ENCODE measurements around the gene PLEKHA8. TPM values are rescaled to one million over a fixed set of nuclear protein-coding genes. Genes with fewer than 3 reads are reported as not detected.

Gene PLEKHA8
- total RNA-seq, 4 donors from 2014 or later = 9.9 to 30.1 (median 15.2) TPM

DNA sequence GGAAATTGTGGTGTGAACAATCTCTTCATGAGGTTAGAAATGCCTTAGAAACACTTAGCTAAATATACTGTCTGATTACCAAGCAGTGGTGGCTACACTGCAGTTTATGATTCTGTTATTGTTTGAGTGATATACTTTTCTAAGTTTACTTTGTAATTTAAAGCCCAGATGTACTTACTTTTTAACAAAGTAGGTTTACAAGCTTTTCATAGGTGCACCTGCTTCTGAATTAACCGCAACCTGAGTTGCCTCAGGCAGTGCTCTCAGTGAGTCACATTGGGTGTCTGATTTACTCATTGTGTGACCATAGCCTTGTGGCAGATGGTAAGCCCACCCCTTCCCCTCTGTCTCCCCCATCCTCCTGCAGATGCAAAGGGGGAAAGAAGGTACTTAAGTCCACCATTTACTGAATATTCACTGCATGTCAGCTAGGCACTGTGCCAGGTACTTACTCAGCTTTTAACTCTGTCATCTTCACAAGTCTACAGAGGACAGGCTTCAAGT is 115.6 kb downstream of the PLEKHA8 start:
- H3K27ac ChIP-seq = no peak overlapping the region
- DNase-seq = no peak

DNA sequence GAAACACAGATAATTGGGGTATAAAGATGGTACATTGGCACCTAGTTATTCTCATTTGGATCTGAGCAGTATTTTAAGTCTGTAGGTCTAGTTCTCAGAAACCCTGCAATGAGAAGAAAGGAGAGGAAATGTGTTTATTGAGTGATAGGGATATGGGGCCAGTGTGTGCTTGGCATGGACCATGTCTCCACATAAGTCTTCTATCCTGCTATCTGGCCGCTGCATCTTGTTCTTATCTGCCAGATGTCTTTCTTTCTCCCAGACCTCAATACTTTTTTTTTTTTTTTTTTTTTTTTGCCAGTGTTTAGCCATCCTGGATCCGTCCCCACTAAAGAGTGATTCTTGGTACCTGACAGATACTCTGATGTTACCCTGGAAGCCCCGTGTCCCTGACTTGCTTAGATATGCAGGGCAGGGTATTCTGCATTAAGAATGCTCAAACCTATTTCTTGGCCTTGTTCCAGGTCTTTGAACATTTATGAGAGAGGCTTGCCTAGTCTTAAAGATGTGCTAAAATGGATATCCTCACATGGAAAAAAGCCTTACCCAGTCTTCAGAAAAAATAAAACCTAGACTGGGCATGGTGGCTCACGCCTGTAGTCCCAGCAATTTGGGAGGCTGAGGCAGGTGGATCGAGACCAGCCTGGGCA is 116.6 kb downstream of the PLEKHA8 start:
- Histone ChIP-seq H3K4me1 (peaks cover 0 to 12% (median 0%) of the 10 kb centered on the region in 4 donors), H3K27ac (no peak overlapping the region), H3K9me3 (no peaks in the 10 kb centered on the region), H3K36me3 (no peaks in the 10 kb centered on the region), H3K27me3 (no peaks in the 10 kb centered on the region), H3K4me3 (no peak overlapping the region)
- no peak for DNase-seq
- TF ChIP-seq POLR2A (IDR thresholded peaks at IDR 0.05) = no peak
- TF ChIP-seq, protein P1, sequence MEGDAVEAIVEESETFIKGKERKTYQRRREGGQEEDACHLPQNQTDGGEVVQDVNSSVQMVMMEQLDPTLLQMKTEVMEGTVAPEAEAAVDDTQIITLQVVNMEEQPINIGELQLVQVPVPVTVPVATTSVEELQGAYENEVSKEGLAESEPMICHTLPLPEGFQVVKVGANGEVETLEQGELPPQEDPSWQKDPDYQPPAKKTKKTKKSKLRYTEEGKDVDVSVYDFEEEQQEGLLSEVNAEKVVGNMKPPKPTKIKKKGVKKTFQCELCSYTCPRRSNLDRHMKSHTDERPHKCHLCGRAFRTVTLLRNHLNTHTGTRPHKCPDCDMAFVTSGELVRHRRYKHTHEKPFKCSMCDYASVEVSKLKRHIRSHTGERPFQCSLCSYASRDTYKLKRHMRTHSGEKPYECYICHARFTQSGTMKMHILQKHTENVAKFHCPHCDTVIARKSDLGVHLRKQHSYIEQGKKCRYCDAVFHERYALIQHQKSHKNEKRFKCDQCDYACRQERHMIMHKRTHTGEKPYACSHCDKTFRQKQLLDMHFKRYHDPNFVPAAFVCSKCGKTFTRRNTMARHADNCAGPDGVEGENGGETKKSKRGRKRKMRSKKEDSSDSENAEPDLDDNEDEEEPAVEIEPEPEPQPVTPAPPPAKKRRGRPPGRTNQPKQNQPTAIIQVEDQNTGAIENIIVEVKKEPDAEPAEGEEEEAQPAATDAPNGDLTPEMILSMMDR (IDR thresholded peaks at IDR 0.05) = no peak

More for the DNA sequence above, 115.6 kb downstream of the PLEKHA8 start:
- no peaks in the 10 kb centered on the region for H3K27me3 ChIP-seq
- H3K4me1 ChIP-seq = peaks cover 0 to 14% (median 0%) of the 10 kb centered on the region in 4 donors
- TF ChIP-seq, protein P1 (IDR thresholded peaks at IDR 0.05) = no peak
- TF ChIP-seq POLR2A (IDR thresholded peaks at IDR 0.05) = no peak
- no peak overlapping the region for H3K4me3 ChIP-seq
- no peaks in the 10 kb centered on the region for H3K36me3 ChIP-seq
- H3K9me3 ChIP-seq = no peaks in the 10 kb centered on the region

DNA sequence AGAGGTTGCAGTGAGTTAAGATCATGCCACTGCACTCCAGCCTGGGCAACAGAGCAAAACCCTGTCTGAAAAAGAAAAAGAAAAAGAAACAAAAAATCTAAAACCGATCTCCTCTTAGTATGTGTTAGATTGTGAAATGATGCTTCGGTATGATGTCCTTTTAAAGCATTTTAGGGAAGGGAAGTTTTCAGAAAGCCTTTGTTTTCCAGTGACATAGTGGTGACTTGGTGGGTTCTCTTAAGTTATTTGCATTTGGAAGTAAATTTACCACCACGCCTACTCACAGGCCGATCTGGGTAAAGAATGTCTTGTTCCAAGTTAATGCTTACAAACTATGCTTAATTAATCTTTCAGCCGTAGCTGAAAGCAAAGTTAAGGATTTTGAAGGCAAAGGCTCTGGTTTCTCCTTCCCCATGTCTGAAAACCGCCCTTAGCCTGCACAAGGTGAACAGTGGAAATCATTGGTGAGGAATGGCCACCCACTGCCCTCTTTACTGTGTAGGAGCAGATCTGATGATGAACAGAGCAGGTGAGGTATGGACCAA is 117.3 kb downstream of the PLEKHA8 start:
- Histone ChIP-seq H3K4me1 (peaks cover 0 to 10% (median 0%) of the 10 kb centered on the region in 4 donors), H3K27ac (no peak overlapping the region)
- TF ChIP-seq, protein P1 (IDR thresholded peaks at IDR 0.05) = no peak
- TF ChIP-seq POLR2A (IDR thresholded peaks at IDR 0.05) = no peak

DNA sequence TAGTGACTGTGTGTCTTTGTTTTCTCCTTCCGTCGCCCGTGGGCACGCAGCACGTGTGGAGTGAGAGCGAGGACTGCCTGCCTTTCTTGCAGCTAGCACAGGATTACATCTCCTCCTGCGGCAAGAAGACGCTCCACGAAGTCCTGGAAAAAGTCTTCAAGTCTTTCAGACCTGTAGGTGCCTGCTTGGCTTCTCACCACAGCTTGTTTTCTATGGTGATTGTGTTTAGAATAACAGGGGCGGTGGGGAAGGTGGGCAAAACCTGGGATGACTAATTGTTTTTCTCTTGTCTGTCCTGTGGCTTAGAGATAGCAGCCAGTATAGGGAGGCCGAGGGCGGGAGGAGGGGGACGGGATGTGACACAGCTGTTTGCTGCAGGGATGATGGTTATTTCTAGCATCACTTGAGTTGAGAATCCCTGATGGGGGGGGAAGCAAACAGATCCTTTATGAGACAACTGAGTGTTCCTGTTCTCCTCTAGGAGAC is 118.0 kb downstream of the PLEKHA8 start:
- Histone ChIP-seq H3K4me3 (no peak overlapping the region), H3K4me1 (peaks cover 0 to 10% (median 0%) of the 10 kb centered on the region in 4 donors), H3K27ac (no peak overlapping the region), H3K9me3 (no peaks in the 10 kb centered on the region), H3K36me3 (no peaks in the 10 kb centered on the region), H3K27me3 (no peaks in the 10 kb centered on the region)
- no peak for DNase-seq
- TF ChIP-seq POLR2A (IDR thresholded peaks at IDR 0.05) = no peak
- TF ChIP-seq, protein P1 (IDR thresholded peaks at IDR 0.05) = no peak

More for the DNA sequence above, 117.3 kb downstream of the PLEKHA8 start:
- H3K9me3 ChIP-seq = no peaks in the 10 kb centered on the region
- H3K27me3 ChIP-seq = no peaks in the 10 kb centered on the region
- H3K4me3 ChIP-seq = no peak overlapping the region
- H3K36me3 ChIP-seq = no peaks in the 10 kb centered on the region
- no peak for DNase-seq

DNA sequence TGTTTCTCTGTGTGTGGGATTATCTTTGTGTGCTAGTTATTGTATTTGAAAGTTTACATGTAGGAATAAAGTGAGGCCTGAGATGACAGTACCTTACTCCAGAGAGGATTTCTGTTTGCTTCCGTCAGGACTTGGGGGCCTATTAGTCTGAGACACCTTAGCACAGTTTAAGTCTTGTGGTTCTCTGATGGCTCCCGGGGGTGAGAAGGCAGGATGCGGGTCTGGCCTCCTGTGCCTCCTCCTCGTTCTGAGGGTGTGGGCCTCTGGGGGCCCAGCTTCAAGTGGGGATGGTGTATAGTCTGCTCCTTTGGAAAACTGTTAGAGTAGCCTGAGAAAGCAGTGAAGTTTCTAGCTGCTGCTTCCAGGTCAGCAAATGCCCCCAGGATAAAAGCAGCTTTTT is 119.0 kb downstream of the PLEKHA8 start:
- no peak overlapping the region for H3K4me3 ChIP-seq
- no peak for DNase-seq

DNA sequence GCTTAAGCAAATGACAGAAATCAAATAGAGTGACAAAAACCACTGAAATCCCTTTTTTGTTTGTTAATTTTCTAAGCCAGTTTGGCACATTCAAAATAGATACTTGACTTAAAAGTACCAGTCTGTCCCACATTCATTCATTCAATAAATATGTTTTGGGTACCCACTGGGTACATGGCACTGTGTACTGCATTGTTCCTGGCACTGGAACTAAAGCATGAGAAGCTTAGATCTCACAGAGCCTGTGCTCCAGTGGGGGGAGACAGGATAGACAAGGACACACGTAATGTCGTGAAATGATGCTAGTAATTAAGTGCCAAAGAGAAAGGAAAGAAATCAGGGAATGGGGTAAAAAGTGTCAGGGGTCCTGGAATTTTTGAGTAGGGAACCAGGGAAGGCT is 119.6 kb downstream of the PLEKHA8 start:
- H3K4me1 ChIP-seq = peaks cover 0 to 10% (median 0%) of the 10 kb centered on the region in 4 donors

More for the DNA sequence above, 119.0 kb downstream of the PLEKHA8 start:
- H3K27me3 ChIP-seq = no peaks in the 10 kb centered on the region
- peaks cover 0 to 5% (median 0%) of the 10 kb centered on the region in 3 donors for H3K36me3 ChIP-seq
- peaks cover 0 to 10% (median 0%) of the 10 kb centered on the region in 4 donors for H3K4me1 ChIP-seq
- TF ChIP-seq POLR2A (IDR thresholded peaks at IDR 0.05) = no peak
- H3K27ac ChIP-seq = no peak overlapping the region
- H3K9me3 ChIP-seq = no peaks in the 10 kb centered on the region

More for the DNA sequence above, 119.6 kb downstream of the PLEKHA8 start:
- no peak overlapping the region for H3K4me3 ChIP-seq
- no peaks in the 10 kb centered on the region for H3K27me3 ChIP-seq
- H3K36me3 ChIP-seq = peaks cover 0 to 5% (median 0%) of the 10 kb centered on the region in 3 donors
- no peak overlapping the region for H3K27ac ChIP-seq
- TF ChIP-seq, protein P1 (IDR thresholded peaks at IDR 0.05) = no peak
- no peak for TF ChIP-seq POLR2A (IDR thresholded peaks at IDR 0.05)
- no peaks in the 10 kb centered on the region for H3K9me3 ChIP-seq
- no peak for DNase-seq
